AG04449 (cell line): ENCODE results near the gene PRPF19.
A peak's percentile ranks its signal among the peaks of the same experiment; 100 is the strongest.

Experiments
- CTCF ChIA-PET: fragments of 350-600 bp; formaldehyde crosslinking; extraction: SDS; loops from one replicate; lab custom pipeline; 2021; ENCODE audit warnings: antibody characterized with exemption; lab: Yijun Ruan, JAX
- POLR2A ChIA-PET: fragments of 400-600, 350-600 bp; formaldehyde crosslinking; extraction: SDS; loops from one replicate; lab custom pipeline; 2020; ENCODE audit warnings: antibody characterized with exemption, inconsistent platforms; lab: Yijun Ruan, JAX
- DNase-seq: peaks from one replicate; pipeline ENCODE4 v3.0.0-alpha.2; 2010; ENCODE audit warnings: low read depth, low spot score
- H3K4me3 ChIP-seq: 2 replicates; pipeline ENCODE4 v1.5.1; 2011; ENCODE audit warnings: low read depth, mild to moderate bottlenecking, control low read depth, low read length
- CTCF ChIP-seq: IDR thresholded peaks from one replicate; pipeline ENCODE4 v1.5.1; 2011; ENCODE audit warnings: mild to moderate bottlenecking, moderate library complexity, low read length, control low read depth, inconsistent platforms; ENCODE audit not compliant: insufficient read depth; ENCODE audit errors: missing control alignments

The PRPF19 gene

GRCh38 chr11:60845338-60845737 is 61.0 kb downstream of the PRPF19 start:
- H3K4me3 ChIP-seq, result no peak overlapping the region
- ChIA-PET CTCF (interaction anchor here (1.1 to 29.1 kb wide), 3 partner anchors 14 to 66 kb away, joined by 5 to 1087 read pairs (median 27); partner anchors contain the start of gene PRPF19), POLR2A (no interaction called here)
- TF ChIP-seq CTCF, result no peak
- DNase-seq, result no peak

GRCh38 chr11:60844870-60845221 is 61.5 kb downstream of the PRPF19 start:
- ChIA-PET CTCF (interaction anchor here (1.1 to 29.1 kb wide), 4 partner anchors 14 to 67 kb away, joined by 3 to 1087 read pairs (median 16); partner anchors contain the start of gene PRPF19), POLR2A (no interaction called here)
- TF ChIP-seq CTCF, result no peak
- no peak overlapping the region; the same call in 1 of the 2 replicates for H3K4me3 ChIP-seq
- no peak for DNase-seq

- POLR2A ChIA-PET, result no interaction called here
Measured at GRCh38 chr11:60844045-60844869, 62.1 kb downstream of the PRPF19 start.

GRCh38 chr11:60842668-60843600 is 63.5 kb downstream of the PRPF19 start:
- no peak for TF ChIP-seq CTCF
- DNase-seq, result no peak
- ChIA-PET POLR2A (interaction anchor here (1.2 kb wide), 2 partner anchors 9 to 13 kb away, joined by 3 to 5 read pairs; partner anchors contain the start of gene PTGDR2), CTCF (interaction anchor here (5.2 to 29.1 kb wide), 2 partner anchors 12 to 53 kb away, joined by 27 to 1087 read pairs; partner anchors contain the start of gene PRPF19)
- H3K4me3 ChIP-seq, result peak overlapping the region; percentile 93

More at GRCh38 chr11:60844045-60844869, 62.1 kb downstream of the PRPF19 start:
- no peak for TF ChIP-seq CTCF
- peak overlapping the region; percentile 93 for H3K4me3 ChIP-seq
- CTCF ChIA-PET, result interaction anchor here (1.1 to 29.1 kb wide), 4 partner anchors 13 to 68 kb away, joined by 3 to 1087 read pairs (median 16); partner anchors contain the start of gene PRPF19
- DNase-seq, result no peak

- peak within 1 kb of the TSS; percentile 93 for H3K4me3 ChIP-seq
- CTCF ChIA-PET, result interaction anchor here (3.0 to 29.1 kb wide), 3 partner anchors 11 to 54 kb away, joined by 27 to 1087 read pairs (median 30); partner anchors contain the start of gene PRPF19
- TF ChIP-seq CTCF, result no peak
- POLR2A ChIA-PET, result interaction anchor here (1.2 kb wide), 1 partner anchor 10 kb away, joined by 3 read pairs; no protein-coding TSS in a partner anchor
- DNase-seq, result peak; percentile 44
Measured at GRCh38 chr11:60841797-60842667, 64.4 kb downstream of the PRPF19 start, which contains the start of gene CCDC86. Gene CCDC86 (plus strand): TSS chr11:60842113. CDS start chr11:60842125, 12 bp downstream.
